ENCODE measurements around the gene C18orf63.

GRCh38 chr18:74402806-74403433 is 87.3 kb downstream of the C18orf63 start:
- TF ChIP-seq MAX (IDR thresholded peaks at IDR 0.05) (no peak), GABPA (IDR thresholded peaks at IDR 0.05 in 1 of 2, conservative IDR thresholded peaks at IDR 0.05 in 1 of 2) (no peak), JUND (IDR thresholded peaks at IDR 0.05) (no peak), SP1 (IDR thresholded peaks at IDR 0.05) (no peak), RXRA (IDR thresholded peaks at IDR 0.05) (no peak), RAD21 (IDR thresholded peaks at IDR 0.05) (no peak), FOXA2 (IDR thresholded peaks at IDR 0.05) (no peak)
- TF ChIP-seq, protein P1, sequence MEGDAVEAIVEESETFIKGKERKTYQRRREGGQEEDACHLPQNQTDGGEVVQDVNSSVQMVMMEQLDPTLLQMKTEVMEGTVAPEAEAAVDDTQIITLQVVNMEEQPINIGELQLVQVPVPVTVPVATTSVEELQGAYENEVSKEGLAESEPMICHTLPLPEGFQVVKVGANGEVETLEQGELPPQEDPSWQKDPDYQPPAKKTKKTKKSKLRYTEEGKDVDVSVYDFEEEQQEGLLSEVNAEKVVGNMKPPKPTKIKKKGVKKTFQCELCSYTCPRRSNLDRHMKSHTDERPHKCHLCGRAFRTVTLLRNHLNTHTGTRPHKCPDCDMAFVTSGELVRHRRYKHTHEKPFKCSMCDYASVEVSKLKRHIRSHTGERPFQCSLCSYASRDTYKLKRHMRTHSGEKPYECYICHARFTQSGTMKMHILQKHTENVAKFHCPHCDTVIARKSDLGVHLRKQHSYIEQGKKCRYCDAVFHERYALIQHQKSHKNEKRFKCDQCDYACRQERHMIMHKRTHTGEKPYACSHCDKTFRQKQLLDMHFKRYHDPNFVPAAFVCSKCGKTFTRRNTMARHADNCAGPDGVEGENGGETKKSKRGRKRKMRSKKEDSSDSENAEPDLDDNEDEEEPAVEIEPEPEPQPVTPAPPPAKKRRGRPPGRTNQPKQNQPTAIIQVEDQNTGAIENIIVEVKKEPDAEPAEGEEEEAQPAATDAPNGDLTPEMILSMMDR (IDR thresholded peaks at IDR 0.05; ENCODE audit: low read depth, low read length, missing input control): no peak

Measured in liver (tissue), 3 donors.